ENCODE data around the gene OR6J1. TPM values are rescaled to one million over a fixed set of nuclear protein-coding genes. Genes with fewer than 3 reads are reported as not detected.
"Not testable (repeated sequence)": the region's sequence is repeated elsewhere in the genome, so short reads cannot be mapped to it uniquely, and the experiment has no call there.

Gene OR6J1
- total RNA-seq, 1 experiment from 2014 or later, result not detected

DNA sequence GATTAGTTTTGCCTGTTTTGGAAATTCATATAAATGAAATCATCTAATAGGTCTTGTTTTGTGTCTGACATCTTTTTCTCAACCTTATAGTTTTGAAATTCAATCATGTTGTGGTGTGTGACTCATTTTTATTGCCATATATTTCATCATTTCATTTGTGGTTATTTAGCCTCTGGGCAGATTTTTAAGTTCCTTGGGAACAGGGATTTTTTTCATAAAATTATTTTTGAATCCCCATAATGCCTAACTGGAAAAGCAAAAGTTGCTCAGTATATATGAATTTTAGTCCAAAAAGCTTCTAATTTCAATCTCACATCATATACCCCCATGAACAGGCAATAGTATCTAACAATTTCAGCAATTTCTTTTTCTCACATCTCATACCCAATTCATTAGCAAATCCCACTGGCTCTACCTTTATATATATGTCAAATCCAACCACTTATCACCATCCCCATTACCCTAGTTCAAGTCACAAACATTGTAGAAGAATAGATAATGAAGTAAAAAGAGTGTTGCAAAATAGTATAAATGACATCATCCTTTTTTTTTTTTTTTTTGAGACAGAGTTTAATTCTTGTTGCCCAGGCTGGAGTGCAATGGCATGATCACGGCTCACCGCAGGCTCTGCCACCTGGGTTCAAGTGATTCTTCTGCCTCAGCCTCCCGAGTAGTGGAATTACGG is 2.6 kb upstream of the OR6J1 start:
- TF ChIP-seq, protein P1, sequence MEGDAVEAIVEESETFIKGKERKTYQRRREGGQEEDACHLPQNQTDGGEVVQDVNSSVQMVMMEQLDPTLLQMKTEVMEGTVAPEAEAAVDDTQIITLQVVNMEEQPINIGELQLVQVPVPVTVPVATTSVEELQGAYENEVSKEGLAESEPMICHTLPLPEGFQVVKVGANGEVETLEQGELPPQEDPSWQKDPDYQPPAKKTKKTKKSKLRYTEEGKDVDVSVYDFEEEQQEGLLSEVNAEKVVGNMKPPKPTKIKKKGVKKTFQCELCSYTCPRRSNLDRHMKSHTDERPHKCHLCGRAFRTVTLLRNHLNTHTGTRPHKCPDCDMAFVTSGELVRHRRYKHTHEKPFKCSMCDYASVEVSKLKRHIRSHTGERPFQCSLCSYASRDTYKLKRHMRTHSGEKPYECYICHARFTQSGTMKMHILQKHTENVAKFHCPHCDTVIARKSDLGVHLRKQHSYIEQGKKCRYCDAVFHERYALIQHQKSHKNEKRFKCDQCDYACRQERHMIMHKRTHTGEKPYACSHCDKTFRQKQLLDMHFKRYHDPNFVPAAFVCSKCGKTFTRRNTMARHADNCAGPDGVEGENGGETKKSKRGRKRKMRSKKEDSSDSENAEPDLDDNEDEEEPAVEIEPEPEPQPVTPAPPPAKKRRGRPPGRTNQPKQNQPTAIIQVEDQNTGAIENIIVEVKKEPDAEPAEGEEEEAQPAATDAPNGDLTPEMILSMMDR (IDR thresholded peaks at IDR 0.05; ENCODE audit: unreplicated experiment), result no peak
- Mint-ChIP-seq H3K27ac (ENCODE audit: low read depth, unreplicated experiment) (peak overlapping the region; percentile 94), H3K36me3 (ENCODE audit: insufficient read depth, unreplicated experiment) (no peaks in the 10 kb centered on the region), H3K9me3 (ENCODE audit: unreplicated experiment) (no peaks in the 10 kb centered on the region), H3K4me1 (ENCODE audit: insufficient read depth, unreplicated experiment) (peaks cover 40% of the 10 kb centered on the region), H3K4me3 (ENCODE audit: unreplicated experiment) (peak overlapping the region; percentile 34), H3K27me3 (ENCODE audit: insufficient read depth, unreplicated experiment) (no peaks in the 10 kb centered on the region)
- intact Hi-C loops (cut with micrococcal nuclease), result loop anchor here (1.0 to 2.0 kb wide), 2 partner anchors 32 to 57 kb away; partner anchors contain the start of gene DAD1
- BruUV-seq (replicated peaks), result TSS peak; percentile 74
- POLR2A ChIA-PET, result interaction anchor here (0.6 to 6.9 kb wide), 8 partner anchors 14 to 1490 kb away, joined by 3 to 70 read pairs (median 4); partner anchors contain the start of genes ABHD4, DAD1 and OXA1L
- peak; percentile 77 for DNase-seq (ENCODE audit: unreplicated experiment)
- CTCF ChIA-PET, result interaction anchor here (0.7 to 6.3 kb wide), 11 partner anchors 10 to 207 kb away, joined by 3 to 57 read pairs (median 6); partner anchors contain the start of genes ABHD4 and OXA1L

DNA sequence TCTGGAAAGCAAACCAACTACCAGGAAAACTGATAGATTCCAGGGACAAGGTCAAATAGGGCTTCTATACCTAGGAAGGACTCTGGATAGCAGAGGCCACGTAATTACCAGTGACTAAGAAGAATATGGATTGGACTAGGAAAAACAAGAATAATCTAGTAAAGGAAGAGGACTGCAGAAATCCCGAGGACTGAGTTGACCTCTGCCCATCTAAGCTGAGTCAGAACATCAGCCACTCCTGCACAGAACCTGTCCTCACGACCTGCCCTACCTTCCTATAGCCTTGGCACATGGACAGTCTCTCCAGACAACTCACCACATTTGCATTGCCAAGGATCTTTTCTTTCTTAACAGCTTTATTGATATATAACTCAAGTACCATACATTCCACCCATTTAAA is 2.3 kb downstream of the OR6J1 start:
- Mint-ChIP-seq H3K27me3 (ENCODE audit: insufficient read depth, unreplicated experiment) (no peaks in the 10 kb centered on the region), H3K4me1 (ENCODE audit: insufficient read depth, unreplicated experiment) (peaks cover 34% of the 10 kb centered on the region), H3K9me3 (ENCODE audit: unreplicated experiment) (no peaks in the 10 kb centered on the region), H3K36me3 (ENCODE audit: insufficient read depth, unreplicated experiment) (no peaks in the 10 kb centered on the region), H3K27ac (ENCODE audit: low read depth, unreplicated experiment) (no peak overlapping the region), H3K4me3 (ENCODE audit: unreplicated experiment) (no peak overlapping the region)
- TF ChIP-seq, protein P1 (IDR thresholded peaks at IDR 0.05; ENCODE audit: unreplicated experiment), result no peak
- ChIA-PET CTCF (interaction anchor here (0.6 to 2.8 kb wide), 9 partner anchors 9 to 781 kb away, joined by 3 to 28 read pairs (median 4); partner anchors contain the start of gene ABHD4), POLR2A (interaction anchor here (1.2 to 2.2 kb wide), 4 partner anchors 9 to 52 kb away, joined by 4 to 10 read pairs (median 7); partner anchors contain the start of genes ABHD4 and DAD1)
- peak; percentile 28 for DNase-seq (ENCODE audit: unreplicated experiment)
- intact Hi-C loops (cut with micrococcal nuclease), result no loop called here
- no TSS peak for BruUV-seq (replicated peaks)

DNA sequence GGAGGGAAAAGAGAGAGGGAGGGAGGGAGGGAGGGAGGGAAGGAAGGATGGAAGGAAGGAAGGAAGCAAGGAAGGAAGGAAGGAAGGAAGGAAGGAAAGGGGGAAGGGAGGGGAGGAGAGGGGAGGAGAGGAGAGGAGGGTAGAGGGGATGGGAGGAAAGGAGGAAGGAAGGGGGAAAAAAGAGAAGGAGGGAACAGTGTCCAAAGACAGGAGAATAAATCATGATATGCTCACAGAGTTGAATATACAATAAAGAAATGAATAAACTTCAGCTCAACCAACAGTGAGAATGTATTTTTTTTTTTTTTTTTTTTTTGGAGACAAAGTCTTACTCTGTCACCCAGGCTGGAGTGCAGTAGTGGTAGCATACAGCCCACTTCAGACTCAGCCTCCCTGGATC is 4.0 kb downstream of the OR6J1 start:
- intact Hi-C loops (cut with micrococcal nuclease), result no loop called here
- no peak for DNase-seq (ENCODE audit: unreplicated experiment)
- H3K27ac Mint-ChIP-seq (ENCODE audit: low read depth, unreplicated experiment), result no peak overlapping the region
- H3K27me3 Mint-ChIP-seq (ENCODE audit: insufficient read depth, unreplicated experiment), result no peaks in the 10 kb centered on the region
- no peaks in the 10 kb centered on the region for H3K9me3 Mint-ChIP-seq (ENCODE audit: unreplicated experiment)
- TF ChIP-seq, protein P1 (IDR thresholded peaks at IDR 0.05; ENCODE audit: unreplicated experiment), result no peak
- ChIA-PET POLR2A (no interaction called here), CTCF (interaction anchor here (1.0 to 1.6 kb wide), 3 partner anchors 11 to 70 kb away, joined by 3 to 8 read pairs (median 6); no protein-coding TSS in a partner anchor)
- H3K4me1 Mint-ChIP-seq (ENCODE audit: insufficient read depth, unreplicated experiment), result peaks cover 21% of the 10 kb centered on the region
- H3K4me3 Mint-ChIP-seq (ENCODE audit: unreplicated experiment), result no peak overlapping the region
- no TSS peak for BruUV-seq (replicated peaks)
- no peaks in the 10 kb centered on the region for H3K36me3 Mint-ChIP-seq (ENCODE audit: insufficient read depth, unreplicated experiment)

DNA sequence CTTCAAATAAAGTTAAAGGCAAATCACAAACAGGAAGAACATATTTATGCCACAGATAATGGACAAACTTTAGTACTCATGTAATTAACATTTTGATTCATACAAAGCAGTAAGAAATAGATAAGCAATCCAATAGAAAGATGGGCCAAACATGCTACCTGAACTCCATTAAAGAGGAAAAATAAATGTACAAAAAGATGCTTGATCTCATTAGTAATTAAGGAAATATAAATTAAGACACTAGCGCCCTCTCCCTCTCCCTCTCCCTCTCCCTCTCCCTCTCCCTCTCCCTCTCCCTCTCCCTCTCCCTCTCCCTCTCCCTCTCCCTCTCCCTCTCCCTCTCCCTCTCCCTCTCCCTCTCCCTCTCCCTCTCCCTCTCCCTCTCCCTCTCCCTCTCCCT is 8.2 kb downstream of the OR6J1 start:
- POLR2A ChIA-PET, result interaction anchor here (0.7 kb wide), 1 partner anchor 38 kb away, joined by 3 read pairs; the partner anchor contains the start of gene ABHD4
- H3K36me3 Mint-ChIP-seq (ENCODE audit: insufficient read depth, unreplicated experiment); H3K4me1 Mint-ChIP-seq (ENCODE audit: insufficient read depth, unreplicated experiment); H3K4me3 Mint-ChIP-seq (ENCODE audit: unreplicated experiment); H3K9me3 Mint-ChIP-seq (ENCODE audit: unreplicated experiment); BruUV-seq (replicated peaks); DNase-seq (ENCODE audit: unreplicated experiment); intact Hi-C loops (cut with micrococcal nuclease); H3K27ac Mint-ChIP-seq (ENCODE audit: low read depth, unreplicated experiment): not testable (repeated sequence)
- peaks cover 26% of the 10 kb centered on the region for H3K27me3 Mint-ChIP-seq (ENCODE audit: insufficient read depth, unreplicated experiment)
- CTCF ChIA-PET, result interaction anchor here (3.5 kb wide), 1 partner anchor 9 kb away, joined by 13 read pairs; the partner anchor contains the start of gene OR6J1
